HS-5 (cell line): Measurements from ENCODE around the gene CGNL1.

Experiments used
- DNase-seq: peaks from one replicate; pipeline ENCODE4 v3.0.0-alpha.2; 2012; ENCODE audit warnings: low read depth

The CGNL1 gene

GRCh38 chr15:57527382-57528091 lies 151.2 kb downstream of the CGNL1 start:
- peak; percentile 61 for DNase-seq

- no peak for DNase-seq
Measured at GRCh38 chr15:57528940-57529565, 152.7 kb downstream of the CGNL1 start.

- DNase-seq: no peak
Measured at GRCh38 chr15:57529748-57530147, 153.4 kb downstream of the CGNL1 start.

- DNase-seq: no peak
Measured at GRCh38 chr15:57532731-57533447, 156.6 kb downstream of the CGNL1 start.

- no peak for DNase-seq
Measured at GRCh38 chr15:57533448-57533799, 157.1 kb downstream of the CGNL1 start.

DNA sequence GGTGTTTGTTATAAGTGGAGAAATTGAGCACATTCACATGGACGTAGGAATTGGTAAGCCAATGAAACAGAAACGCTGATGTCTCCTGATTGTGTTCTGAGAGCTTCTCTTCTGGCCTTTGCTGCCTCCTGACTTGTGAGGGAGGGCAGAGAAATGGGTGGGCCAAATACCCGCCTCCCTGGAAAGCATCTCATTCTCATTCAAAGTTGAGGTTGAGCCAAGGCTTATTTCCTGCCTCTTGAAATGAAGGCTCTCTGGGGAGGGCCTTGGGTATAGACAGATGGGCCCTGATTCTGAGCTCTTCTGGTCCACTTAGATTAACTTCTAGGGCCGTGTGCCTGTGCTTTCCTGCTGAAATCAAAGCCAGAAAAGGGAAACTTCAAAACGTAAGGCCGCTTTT lies 158.0 kb downstream of the CGNL1 start:
- no peak for DNase-seq

GRCh38 chr15:57537072-57537471 lies 160.8 kb downstream of the CGNL1 start:
- no peak for DNase-seq

DNA sequence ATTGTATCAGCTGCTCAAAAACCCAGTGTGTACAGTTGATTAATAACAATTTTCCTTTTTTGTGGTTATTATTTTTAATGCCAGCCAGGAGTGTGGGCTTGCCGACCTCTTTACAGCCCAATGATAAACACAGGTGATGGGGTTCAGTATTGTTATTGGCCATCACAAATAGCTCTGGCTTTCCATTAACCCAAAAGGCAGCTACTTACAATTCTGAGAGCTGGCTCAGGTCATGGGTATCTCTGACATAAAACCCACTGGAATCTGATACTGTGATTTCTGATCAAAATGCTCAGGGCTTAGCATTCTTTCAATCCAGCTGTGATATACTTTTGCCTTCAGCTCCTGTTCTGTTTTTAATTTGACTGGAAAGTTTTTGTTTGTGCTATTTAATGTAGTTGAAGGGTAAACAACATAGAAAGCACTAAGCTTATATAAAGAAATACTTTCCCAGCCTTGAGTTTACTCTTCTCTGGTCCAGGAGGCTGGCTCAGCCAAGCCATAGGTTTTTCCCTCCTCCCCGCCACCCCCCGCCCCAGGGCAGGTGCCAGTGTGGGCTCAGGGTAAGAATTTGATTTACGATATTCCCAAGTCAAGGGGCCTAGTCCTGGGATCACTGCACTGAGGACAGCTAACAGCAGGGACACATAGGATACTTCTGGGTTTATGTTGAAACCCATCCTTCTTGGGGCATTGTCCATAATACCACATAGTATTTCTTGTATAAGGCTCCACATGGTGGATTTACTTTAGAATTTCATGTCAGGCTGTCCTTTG lies 161.4 kb downstream of the CGNL1 start:
- no peak for DNase-seq

- no peak for DNase-seq
Measured at GRCh38 chr15:57538265-57538529, 161.9 kb downstream of the CGNL1 start.

DNA sequence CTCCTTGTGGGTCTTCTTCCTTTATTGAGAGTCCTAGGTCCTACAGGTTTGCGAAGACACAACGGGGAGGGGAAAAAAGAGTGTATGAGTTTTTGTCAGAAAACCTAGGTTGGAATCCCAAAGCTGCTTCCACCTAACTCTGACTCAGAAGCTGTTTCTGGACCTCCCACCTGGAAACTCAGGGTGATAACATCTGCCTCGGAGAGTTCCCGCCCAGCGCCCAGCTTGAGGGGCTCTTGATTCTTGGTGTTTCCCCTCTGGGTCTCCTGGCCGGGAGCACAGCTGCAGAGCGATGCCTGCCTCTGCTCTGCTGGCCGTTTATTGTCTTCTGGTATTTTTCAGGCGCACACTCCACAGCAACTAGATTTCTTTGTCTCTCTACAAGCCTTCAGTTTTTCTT lies 162.5 kb downstream of the CGNL1 start:
- DNase-seq: no peak

GRCh38 chr15:57540211-57540610 lies 163.9 kb downstream of the CGNL1 start:
- DNase-seq: no peak

GRCh38 chr15:57540736-57541135 lies 164.4 kb downstream of the CGNL1 start:
- DNase-seq: no peak

GRCh38 chr15:57541271-57541670 lies 165.0 kb downstream of the CGNL1 start:
- no peak for DNase-seq

DNA sequence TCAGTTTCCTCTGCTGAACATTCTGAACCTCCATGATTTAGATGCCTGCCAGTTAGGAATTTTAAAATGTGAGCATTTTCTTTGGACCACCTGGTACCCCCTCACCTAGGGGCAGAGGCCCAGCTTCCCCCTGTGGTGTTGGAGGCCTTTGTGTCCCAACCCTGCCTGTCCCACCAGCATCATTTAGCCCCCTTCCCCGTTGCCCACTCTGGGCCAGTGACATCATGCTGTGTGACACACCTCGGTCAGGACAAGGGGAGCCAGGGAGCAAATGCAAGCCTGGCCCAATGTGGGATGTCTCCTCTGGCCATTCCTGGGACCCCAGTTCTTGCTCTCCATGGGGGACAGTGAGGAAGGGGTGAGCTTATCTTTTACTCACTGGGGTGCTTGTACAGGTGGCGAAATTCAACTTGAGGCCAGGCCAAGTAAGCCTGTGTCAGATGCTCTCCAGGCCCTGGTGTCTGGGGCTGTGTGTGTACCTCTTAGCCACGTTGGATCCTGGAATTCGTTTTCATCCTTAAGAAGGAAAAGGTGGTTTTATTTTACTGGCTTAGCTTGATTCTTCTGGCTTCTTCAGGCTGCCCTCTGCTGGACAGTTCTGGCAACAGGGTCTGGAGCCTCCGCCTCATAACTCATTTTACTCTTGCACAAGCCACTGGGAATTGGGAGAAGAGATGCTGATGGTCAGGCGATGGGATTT lies 165.7 kb downstream of the CGNL1 start:
- DNase-seq: peak; percentile 39

- no peak for DNase-seq
Measured at GRCh38 chr15:57542505-57542817, 166.2 kb downstream of the CGNL1 start.

DNA sequence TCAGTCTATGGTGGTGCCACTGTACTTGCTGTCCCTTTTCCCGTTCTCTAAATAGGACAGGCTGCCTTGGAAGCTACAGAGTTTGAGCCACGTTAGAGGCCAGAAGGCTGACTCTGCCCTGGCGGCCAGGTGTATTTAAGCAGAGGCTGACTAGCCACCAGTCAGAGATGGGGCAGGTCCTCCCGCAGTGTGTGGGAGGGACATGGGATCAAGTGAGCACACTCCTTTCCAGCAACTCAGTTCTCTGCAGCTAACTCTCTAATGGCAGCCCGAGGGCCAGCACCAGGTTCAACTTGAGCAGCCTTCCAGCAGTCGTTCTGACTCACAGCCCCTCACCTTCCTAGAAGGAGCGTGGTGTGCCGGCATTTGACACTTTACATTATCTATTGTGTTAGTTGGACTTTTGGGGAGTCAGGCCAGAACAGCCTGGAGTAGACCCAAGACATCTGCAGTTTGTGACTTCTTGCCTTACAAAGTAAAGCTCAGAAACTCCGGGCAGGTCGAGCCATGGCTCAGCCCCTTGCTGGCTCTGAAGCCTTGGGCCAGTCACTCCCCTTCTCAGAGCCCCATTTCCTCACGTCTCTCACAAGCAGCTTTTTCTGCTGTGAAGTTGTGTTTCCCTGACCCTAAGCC lies 168.7 kb downstream of the CGNL1 start:
- no peak for DNase-seq

- no peak for DNase-seq
Measured at GRCh38 chr15:57545995-57546394, 169.7 kb downstream of the CGNL1 start.

- DNase-seq: no peak
Measured at GRCh38 chr15:57547243-57547755, 171.0 kb downstream of the CGNL1 start.

DNA sequence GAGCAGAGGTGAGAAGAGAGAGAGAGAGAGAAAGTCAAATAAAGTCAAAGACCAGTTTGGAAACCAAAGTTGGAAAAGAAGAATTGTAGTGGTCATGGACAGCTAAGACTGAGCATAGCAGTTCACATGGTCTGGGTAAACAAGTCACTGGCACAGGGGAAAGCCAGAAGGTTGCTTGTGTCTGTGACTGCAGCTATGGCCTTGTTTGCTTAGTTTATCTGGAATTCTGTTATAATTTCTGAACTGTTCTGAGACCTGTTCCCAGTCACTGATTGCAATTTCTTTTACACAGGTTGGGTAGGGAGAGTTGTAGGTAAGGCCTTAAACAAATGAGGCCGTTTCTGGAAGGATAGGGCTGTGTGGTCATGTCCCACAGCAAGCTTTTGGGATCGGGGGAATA lies 172.0 kb downstream of the CGNL1 start:
- no peak for DNase-seq

DNA sequence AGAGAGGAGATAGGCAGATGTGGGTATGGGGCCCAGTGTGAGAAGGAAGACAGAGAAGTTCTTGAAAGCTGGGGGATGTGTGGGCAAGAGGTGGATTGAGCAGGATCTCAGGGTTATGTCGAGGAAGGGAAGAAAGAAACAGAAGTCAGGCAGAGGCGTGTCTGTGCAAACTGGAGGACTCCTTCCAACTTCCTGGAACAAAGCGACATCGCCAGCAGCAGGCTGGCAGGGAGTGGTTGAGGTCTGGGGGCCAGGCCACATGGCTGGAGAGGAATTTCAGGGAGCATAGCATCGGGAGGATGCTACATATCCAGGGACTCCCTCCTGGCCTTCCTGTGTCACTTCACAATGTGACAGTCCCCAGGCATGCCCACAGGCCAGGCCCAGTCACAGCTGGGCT lies 172.5 kb downstream of the CGNL1 start:
- DNase-seq: no peak

DNA sequence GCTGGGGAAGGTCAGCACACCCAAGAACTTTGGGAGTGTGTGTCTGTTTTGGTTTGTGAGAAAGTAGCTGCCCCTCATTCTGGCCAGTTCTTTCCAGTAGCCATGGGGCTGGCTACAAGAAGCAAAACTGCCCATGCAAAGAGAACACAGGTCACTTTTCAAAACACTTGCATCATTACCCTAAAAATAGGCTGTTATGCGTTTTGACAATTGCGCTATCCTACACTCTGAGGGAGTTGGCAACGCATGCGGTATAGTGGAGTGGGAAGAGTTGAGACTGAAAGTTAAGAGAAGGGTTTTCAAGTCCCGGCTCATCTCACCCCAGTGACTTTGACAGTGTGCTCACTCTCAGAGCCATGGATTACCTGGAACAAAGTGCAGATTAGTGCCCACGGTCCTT lies 173.6 kb downstream of the CGNL1 start:
- no peak for DNase-seq

GRCh38 chr15:57550640-57551039 lies 174.3 kb downstream of the CGNL1 start:
- DNase-seq: no peak
